ENCODE results near the gene AHSA1.

AHSA1 gene

DNA sequence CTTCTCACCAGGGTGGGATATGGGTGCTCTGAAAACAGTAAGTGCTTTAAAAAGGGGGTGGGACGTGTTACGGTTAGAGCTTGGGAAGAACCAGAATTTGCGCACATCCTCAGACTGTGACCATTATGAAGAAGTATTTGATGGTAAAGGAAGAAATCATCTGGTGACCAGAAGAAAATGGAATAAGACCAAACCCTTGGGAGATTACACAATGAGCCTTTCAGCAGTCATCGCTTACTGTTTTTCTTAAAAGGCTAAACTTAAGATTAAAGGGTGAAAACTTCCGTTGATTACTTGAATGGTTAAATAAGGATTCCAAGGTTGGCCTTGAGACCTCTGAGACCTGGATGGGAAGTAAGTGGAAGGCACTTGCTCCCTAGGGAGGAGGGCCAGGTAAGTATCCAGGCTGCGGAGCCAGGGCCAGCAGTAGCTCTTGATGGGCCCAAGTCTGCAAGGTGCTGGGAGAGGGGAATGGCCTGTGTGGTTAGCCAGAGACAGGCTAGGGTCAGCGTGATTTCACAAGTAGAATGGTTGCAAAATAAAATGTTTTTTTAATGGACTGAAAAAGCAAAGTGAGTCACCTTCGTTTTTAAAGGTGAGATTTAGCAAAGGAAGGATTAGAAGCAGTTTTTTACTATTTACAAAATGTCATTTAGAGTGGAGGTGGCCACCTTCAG lies 53.7 kb downstream of the AHSA1 start:
- no peak for DNase-seq

DNA sequence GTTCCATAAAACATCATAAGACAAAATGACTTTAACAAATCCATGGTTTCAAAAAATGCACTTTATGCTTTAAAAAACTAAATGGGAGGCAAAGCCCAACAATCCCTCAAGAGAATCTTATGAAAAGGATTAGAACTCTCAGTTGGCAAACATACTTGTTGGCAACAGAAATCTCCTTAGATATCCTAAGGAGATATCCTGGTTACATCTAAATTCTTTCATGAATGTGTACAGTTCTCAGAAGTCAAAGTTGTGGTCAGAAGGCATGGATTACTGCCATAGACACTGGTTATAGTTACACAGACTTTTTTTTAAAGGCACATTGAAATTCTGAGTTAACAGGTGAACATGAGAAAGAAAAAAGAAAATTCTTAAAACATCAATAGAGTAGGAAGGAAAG lies 58.2 kb downstream of the AHSA1 start:
- DNase-seq: no peak
